GM18909 (cell line): ENCODE results near the gene ZIC3.

Experiments
- ATAC-seq: cut with Tn5 transposase; IDR thresholded peaks from one replicate; pipeline ENCODE4 v1.9.1; 2021; ENCODE audit warnings: mild to moderate bottlenecking; ENCODE audit not compliant: unreplicated experiment, poor library complexity

The ZIC3 gene

GRCh38 chrX:137573324-137574101 lies 7.6 kb downstream of the ZIC3 start:
- no peak for ATAC-seq

DNA sequence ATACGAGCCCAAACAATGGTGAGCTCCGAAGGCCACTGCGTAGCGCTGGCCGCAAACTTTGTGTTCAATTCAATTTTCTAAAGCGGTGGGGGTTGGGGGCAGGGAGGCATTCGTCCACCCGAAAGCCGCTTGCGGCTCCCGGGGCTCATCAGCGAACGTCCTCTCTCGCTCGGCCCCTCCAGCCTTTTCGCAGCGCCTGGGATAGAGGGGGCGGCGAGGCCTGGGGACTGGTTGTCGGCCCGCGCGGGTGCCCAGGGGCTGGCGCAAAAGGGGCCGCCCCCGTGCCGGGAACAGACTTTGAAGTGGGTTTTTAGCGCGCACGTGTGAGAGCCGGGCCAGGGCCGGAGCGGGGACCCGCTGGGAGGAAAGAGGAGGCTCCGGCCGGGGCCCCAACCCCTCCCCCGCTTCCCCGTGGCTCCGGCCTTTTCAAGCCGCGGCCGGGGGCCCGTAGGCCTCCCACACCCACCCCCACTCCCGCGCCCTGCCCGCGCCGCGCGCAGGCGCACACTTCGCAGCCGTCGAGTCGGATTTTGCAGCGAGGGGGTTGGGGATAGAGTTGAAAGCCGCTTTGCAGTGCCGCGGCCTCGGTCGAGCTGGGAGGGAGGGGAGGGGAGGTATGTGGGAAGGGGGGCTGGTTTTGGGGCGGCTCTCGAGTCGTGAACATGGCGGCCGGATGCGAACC lies 8.3 kb downstream of the ZIC3 start:
- no peak for ATAC-seq

GRCh38 chrX:137574784-137575293 lies 8.9 kb downstream of the ZIC3 start:
- no peak for ATAC-seq

- no peak for ATAC-seq
Observed at GRCh38 chrX:137575596-137576255, 9.8 kb downstream of the ZIC3 start.

DNA sequence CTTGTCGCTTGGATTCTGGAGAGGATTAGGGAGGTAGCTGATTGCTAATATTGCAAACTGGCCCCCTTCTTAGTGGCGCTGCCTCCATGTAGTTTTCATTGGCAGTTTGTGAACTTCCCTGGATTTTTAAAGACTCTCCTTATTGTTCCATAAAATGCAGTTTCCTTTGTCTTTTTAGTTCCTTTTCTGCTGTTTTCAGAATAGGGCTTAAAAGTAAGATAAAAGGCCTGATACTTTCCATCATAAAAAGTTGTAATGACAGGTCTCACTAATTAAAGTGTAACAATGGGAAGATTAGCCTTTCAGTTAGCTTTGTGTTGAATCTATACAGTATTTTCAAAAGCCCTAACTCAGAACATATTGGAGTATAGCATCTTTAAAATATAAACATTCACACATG lies 21.2 kb downstream of the ZIC3 start:
- ATAC-seq = no peak

- ATAC-seq = no peak
Observed at GRCh38 chrX:137600769-137601168, 34.8 kb downstream of the ZIC3 start.
